GM10266 (cell line): ENCODE data around the gene WDR31.

Experiments used
- DNase-seq: peaks from one replicate; pipeline ENCODE4 v3.0.0; 2012; ENCODE audit errors: extremely low spot score
- CTCF ChIP-seq: IDR thresholded peaks from 2 replicates; pipeline ENCODE4 v1.5.1; 2012; ENCODE audit warnings: mild to moderate bottlenecking, low read depth; ENCODE audit not compliant: control insufficient read depth, insufficient read depth; ENCODE audit errors: missing control alignments

Gene WDR31

GRCh38 chr9:113345190-113345589, 5.1 kb upstream of the WDR31 start:
- no peak for TF ChIP-seq CTCF
- no peak for DNase-seq

- no peak for DNase-seq
- no peak for TF ChIP-seq CTCF
Measured at GRCh38 chr9:113343732-113344231, 3.7 kb upstream of the WDR31 start.

- no peak for DNase-seq
- no peak for TF ChIP-seq CTCF
Measured at GRCh38 chr9:113341712-113342410, 1.8 kb upstream of the WDR31 start.

- no peak for DNase-seq
- no peak for TF ChIP-seq CTCF
Measured at GRCh38 chr9:113337714-113338113, 2.4 kb downstream of the WDR31 start.

GRCh38 chr9:113331780-113332179, 8.3 kb downstream of the WDR31 start:
- no peak for TF ChIP-seq CTCF
- DNase-seq = no peak

GRCh38 chr9:113328045-113328782, 11.9 kb downstream of the WDR31 start:
- TF ChIP-seq CTCF = no peak
- no peak for DNase-seq

- no peak for TF ChIP-seq CTCF
- no peak for DNase-seq
Measured at GRCh38 chr9:113326230-113326629, 13.8 kb downstream of the WDR31 start.
